ENCODE data around the gene OLFML3. TPM values are rescaled to one million over a fixed set of nuclear protein-coding genes. Genes with fewer than 3 reads are reported as not detected.
"Not testable (repeated sequence)": the region's sequence is repeated elsewhere in the genome, so short reads cannot be mapped to it uniquely, and the experiment has no call there.

OLFML3 gene
- total RNA-seq, 3 donors from 2014 or later: 5.4 to 51.1 (median 28.2) TPM

- no peaks in the 10 kb centered on the region for H3K4me1 ChIP-seq (ENCODE audit: low read depth)
- no peak for ATAC-seq
- H3K9me3 ChIP-seq: no peaks in the 10 kb centered on the region
- no peak overlapping the region for H3K4me3 ChIP-seq
- no peak for DNase-seq
- TF ChIP-seq CTCF (IDR thresholded peaks at IDR 0.05): no peak
- H3K36me3 ChIP-seq (ENCODE audit: low read depth): no peaks in the 10 kb centered on the region
- intact Hi-C loops (cut with DNase I, micrococcal nuclease): no loop called here
Observed at GRCh38 chr1:114002492-114003239, 23.4 kb downstream of the OLFML3 start.

DNA sequence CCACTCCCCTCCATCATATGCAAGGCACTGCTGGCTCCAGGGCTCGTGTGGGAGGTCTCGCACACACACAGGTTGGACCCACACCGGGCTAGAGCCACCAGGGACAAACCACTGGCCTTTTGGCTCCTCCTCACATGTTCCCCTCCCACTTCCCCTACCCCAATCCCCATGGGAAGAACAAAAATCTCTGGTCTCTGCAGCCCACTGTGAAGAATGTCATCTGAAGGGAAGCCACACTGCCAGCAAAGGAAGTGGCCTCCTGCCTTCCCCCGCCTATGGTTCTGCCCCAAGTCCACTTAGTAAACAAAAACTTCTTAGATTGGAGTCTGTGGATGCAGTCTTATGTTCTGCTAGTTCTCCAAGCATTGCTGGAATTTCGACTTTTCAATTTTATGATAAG, 24.2 kb downstream of the OLFML3 start:
- ATAC-seq (no peak), DNase-seq (no peak)
- intact Hi-C loops (cut with DNase I, micrococcal nuclease): no loop called here

GRCh38 chr1:114006825-114007224, 27.6 kb downstream of the OLFML3 start:
- H3K9me3 ChIP-seq; H3K36me3 ChIP-seq (ENCODE audit: low read depth); DNase-seq; H3K4me1 ChIP-seq (ENCODE audit: low read depth); ATAC-seq; intact Hi-C loops (cut with DNase I, micrococcal nuclease); H3K4me3 ChIP-seq: not testable (repeated sequence)

More for the DNA sequence above, 24.2 kb downstream of the OLFML3 start:
- H3K36me3 ChIP-seq (ENCODE audit: low read depth): no peaks in the 10 kb centered on the region
- no peak for TF ChIP-seq CTCF (IDR thresholded peaks at IDR 0.05)
- H3K4me1 ChIP-seq (ENCODE audit: low read depth): no peaks in the 10 kb centered on the region
- H3K4me3 ChIP-seq: no peak overlapping the region
- H3K9me3 ChIP-seq: no peaks in the 10 kb centered on the region

DNA sequence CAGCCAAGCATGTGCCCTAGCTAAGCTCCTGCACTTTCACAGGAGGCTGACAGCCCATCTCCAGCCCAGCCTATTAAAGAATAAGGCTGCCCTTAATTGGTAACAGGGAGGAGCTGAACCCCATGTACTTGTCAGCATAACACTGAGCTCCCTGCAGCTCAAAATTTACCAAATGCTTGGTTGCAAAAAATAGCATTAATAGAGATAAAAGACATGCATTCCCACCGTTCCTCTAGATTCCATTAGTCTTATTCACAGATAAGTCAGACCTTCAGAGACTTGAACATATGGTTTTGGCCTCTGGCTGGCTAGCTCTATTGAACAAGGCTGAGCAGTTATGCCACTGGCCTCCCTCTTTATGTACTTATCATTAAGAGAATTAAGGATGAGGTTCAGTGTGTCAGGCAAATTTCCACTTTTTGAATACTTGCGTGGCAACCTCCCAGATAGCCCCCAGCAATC, 29.2 kb downstream of the OLFML3 start:
- TF ChIP-seq CTCF (IDR thresholded peaks at IDR 0.05): no peak
- no peak for ATAC-seq
- intact Hi-C loops (cut with DNase I, micrococcal nuclease): no loop called here

DNA sequence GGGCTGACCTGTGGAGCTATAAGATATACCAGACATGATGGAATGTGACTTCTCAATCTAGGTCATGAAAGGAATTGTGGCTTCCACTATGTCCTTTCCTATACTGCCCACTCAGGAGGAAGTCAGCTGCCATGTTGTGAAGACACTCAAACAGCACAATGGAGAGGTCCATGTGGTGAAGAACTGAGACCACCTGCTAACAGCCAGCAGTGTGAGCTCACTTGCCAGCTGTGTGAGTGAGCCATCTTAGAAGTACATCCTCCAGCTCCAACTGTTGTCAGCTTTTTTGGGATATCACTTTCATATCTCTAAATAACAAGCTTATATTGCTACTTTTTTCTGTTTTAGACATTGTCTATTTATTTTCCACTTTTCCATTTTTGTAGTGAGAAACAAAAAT, 29.7 kb downstream of the OLFML3 start:
- H3K9me3 ChIP-seq: no peaks in the 10 kb centered on the region
- TF ChIP-seq CTCF (IDR thresholded peaks at IDR 0.05): no peak
- no peaks in the 10 kb centered on the region for H3K4me1 ChIP-seq (ENCODE audit: low read depth)
- DNase-seq (no peak), ATAC-seq (no peak)
- no peaks in the 10 kb centered on the region for H3K36me3 ChIP-seq (ENCODE audit: low read depth)
- H3K4me3 ChIP-seq: no peak overlapping the region
- intact Hi-C loops (cut with DNase I, micrococcal nuclease): no loop called here

More for the DNA sequence above, 29.2 kb downstream of the OLFML3 start:
- no peaks in the 10 kb centered on the region for H3K4me1 ChIP-seq (ENCODE audit: low read depth)
- no peaks in the 10 kb centered on the region for H3K36me3 ChIP-seq (ENCODE audit: low read depth)
- no peaks in the 10 kb centered on the region for H3K9me3 ChIP-seq
- no peak overlapping the region for H3K4me3 ChIP-seq
- no peak for DNase-seq

DNA sequence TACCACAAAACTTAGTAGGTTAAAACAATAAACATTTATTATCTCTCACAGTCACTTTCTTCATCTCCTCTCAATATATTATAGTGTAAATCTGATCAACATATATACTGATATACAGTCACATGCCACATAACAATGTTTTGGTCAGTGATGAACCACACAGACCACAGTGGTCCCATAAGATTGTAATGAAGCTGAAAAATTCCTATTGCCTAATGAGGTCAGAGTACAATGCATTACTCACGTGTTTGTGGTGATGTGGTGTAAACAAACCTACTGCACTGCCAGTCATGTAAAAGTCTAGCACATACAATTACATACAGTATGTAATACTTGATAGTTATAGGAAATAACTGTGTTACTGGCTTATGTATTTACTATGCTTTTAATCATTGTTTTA, 30.1 kb downstream of the OLFML3 start:
- DNase-seq (no peak), ATAC-seq (no peak)
- Histone ChIP-seq H3K36me3 (ENCODE audit: low read depth) (no peaks in the 10 kb centered on the region), H3K4me1 (ENCODE audit: low read depth) (no peaks in the 10 kb centered on the region), H3K9me3 (no peaks in the 10 kb centered on the region), H3K4me3 (no peak overlapping the region)
- no peak for TF ChIP-seq CTCF (IDR thresholded peaks at IDR 0.05)
- intact Hi-C loops (cut with DNase I, micrococcal nuclease): no loop called here
